HG03175 (cell line): ENCODE measurements around the gene RAVER1.

Experiments used
- ATAC-seq: cut with Tn5 transposase; IDR thresholded peaks from one replicate; pipeline ENCODE4 v1.9.1; 2021; ENCODE audit warnings: mild to moderate bottlenecking, moderate library complexity; ENCODE audit not compliant: unreplicated experiment

The RAVER1 gene

GRCh38 chr19:10318807-10319682, 14.3 kb downstream of the RAVER1 start:
- no peak for ATAC-seq

GRCh38 chr19:10317857-10318462, 15.4 kb downstream of the RAVER1 start:
- ATAC-seq = no peak

- no peak for ATAC-seq
Observed at GRCh38 chr19:10317045-10317856, 16.1 kb downstream of the RAVER1 start.

DNA sequence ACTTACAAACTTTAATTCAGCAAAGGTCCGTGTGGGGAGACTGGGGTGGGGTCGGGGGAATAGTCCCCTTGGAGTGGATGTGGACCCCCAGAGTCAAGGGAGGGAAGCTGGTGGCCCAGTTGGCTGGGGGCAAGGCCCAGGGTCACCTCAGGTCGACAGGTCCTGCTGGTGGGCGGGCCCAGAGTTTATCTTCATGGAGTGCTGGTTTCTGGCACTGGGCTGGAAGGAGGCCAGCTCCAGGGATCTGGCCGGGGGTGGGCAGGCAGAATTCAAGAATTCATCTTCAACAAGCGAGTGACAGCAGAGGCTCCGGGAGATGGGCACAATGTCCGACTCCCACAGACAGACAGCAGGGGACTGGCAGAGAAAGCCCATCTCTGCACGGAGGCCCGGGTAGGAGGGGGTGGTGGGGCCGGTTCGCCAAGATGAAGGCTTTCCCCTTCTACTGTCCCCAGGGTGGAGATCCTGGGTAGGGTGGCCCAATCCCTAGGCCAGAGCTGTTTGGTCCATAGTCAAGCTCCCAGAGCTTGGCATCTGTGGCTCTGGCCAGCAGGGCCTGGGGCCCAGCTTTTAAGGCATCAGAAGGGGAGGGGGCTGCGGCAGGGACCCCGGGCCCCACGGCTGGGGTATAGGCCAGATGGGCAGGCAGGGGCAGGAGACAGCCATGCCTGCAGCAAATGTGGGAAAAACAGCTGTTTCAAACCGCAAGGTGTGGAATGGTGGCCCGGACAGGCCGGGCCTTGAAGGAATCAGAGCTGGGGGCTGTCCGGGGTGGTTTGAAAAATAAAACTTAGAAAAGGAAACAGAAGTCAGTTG, 16.9 kb downstream of the RAVER1 start:
- ATAC-seq = no peak

DNA sequence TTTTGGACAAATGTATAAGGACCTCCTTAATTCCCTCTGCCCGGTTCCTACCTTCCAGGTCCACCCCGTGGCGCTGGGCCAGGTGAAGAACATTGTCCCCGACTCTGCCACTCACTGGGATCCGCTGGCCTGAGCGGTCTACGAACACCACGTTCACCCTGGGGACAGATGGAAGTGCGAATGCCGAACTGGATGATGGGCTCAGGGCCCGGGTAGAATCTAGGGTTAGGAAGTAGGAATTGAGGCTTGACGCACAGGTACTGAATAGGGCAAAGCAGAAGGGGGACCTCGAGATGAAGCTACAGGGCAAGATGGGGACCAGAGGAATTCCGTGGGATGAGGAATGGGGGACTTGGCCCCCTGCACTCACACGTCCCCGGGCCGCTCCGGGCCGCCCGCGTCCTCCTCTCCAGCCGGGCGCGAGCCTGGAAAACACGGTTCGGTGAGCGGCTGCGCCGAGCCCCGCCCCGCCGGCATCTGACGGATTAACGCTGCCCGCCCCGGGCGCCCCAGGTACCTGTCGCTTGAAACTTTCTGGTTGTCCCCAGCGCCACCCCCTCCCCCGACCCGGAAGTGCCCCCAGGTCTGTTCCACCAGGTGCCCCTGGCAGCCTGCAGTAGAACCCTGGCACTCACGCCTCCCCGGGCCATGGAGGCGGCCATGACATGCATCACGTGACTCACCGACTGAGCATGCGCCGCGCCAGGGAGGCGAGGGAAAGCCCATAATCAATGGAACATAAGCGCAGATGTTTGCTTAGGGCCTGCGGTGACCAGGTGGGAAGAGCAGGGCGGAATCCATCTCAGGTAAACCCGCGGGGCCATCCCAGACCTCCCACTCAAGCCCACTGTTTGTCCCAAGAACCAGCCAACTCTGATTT, 17.8 kb downstream of the RAVER1 start, which contains the start of gene FDX2:
Gene FDX2, minus strand, starts transcription at position 681 of the 880 bp plus-strand sequence. Its CDS starts 19 bp downstream, at position 662.
- ATAC-seq = peak; percentile 77

DNA sequence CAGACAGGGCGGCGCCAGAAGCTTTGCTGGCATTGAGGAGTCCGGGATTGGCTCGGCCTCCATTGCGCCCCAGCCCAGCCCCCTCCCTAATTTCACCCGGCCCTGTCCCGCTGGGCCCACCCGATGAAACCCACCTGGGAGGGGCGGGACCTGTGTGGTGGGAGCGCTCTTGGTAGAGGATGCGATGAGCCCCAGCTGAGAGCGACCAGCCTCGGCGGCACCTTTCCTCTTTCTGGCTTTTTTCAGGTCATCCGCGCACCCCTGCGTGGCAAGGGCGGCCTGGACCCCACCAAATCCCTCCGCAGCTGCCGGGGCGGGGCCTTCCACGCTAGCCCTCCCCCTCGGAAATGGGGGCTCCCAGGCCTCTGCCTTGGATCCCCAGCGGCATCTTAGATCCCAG, 23.9 kb downstream of the RAVER1 start, which contains the start of gene ZGLP1:
Gene ZGLP1, minus strand, starts transcription at position 393 of the 400 bp plus-strand sequence.
- no peak for ATAC-seq

- no peak for ATAC-seq
Observed at GRCh38 chr19:10306327-10306726, 27.0 kb downstream of the RAVER1 start.

GRCh38 chr19:10305139-10305806, 28.1 kb downstream of the RAVER1 start:
- ATAC-seq = no peak

GRCh38 chr19:10299545-10300458, 33.5 kb downstream of the RAVER1 start:
- no peak for ATAC-seq

DNA sequence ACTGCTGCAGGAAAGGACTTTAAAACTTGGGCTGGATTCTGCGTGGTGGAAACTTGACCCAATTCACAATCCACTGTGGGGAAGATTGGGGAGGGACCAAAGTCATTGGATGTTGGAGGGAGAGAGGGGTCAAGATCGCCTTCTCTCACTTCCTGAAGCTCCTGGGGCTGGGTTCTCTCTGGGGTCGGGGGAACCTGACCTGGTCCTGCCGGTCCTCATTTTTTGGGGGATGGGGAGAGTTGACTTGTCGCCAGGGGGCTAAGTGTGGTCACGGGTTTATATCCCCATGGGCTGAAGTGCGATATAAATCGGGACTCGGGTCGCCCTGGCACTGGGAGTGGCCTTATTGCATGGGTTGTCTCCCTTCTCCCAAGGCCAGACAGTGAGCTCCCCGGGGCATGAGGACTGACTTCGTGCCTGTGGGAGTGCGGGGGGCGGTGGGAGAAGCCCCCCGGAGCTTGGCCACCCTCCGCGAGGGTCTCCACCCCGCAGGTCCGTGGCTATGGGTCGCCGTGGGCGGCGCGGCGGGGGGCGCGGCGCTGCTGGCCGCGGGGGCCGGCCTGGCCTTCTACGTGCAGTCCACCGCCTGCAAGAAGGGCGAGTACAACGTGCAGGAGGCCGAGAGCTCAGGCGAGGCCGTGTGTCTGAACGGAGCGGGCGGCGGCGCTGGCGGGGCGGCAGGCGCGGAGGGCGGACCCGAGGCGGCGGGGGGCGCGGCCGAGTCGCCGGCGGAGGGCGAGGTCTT, 37.3 kb downstream of the RAVER1 start:
- no peak for ATAC-seq

DNA sequence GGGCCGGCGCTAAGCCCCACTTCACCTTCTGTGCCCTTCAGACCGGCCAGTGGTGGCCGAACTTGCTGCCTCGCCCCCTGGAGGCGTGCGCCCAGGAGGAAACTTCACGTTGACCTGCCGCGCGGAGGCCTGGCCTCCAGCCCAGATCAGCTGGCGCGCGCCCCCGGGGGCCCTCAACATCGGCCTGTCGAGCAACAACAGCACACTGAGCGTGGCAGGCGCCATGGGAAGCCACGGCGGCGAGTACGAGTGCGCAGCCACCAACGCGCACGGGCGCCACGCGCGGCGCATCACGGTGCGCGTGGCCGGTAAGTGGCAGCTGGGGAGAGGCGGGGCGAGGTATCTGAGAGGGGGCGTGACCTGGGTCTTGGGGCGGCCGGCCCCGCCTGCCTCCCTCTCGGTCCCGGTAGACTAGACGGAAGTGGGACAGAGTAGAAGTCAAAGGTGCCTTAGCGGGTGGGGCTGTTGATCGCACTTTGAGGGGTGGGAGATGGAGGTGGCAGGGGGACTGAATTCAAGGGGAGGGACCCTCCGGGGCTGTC, 38.0 kb downstream of the RAVER1 start:
- no peak for ATAC-seq

DNA sequence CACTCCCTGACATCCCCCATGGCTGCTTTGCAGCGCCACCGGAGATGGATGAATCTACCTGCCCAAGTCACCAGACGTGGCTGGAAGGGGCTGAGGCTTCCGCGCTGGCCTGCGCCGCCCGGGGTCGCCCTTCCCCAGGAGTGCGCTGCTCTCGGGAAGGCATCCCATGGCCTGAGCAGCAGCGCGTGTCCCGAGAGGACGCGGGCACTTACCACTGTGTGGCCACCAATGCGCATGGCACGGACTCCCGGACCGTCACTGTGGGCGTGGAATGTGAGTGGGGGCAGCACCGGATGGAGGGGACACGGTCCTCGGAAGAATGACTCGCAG, 39.0 kb downstream of the RAVER1 start:
- no peak for ATAC-seq

DNA sequence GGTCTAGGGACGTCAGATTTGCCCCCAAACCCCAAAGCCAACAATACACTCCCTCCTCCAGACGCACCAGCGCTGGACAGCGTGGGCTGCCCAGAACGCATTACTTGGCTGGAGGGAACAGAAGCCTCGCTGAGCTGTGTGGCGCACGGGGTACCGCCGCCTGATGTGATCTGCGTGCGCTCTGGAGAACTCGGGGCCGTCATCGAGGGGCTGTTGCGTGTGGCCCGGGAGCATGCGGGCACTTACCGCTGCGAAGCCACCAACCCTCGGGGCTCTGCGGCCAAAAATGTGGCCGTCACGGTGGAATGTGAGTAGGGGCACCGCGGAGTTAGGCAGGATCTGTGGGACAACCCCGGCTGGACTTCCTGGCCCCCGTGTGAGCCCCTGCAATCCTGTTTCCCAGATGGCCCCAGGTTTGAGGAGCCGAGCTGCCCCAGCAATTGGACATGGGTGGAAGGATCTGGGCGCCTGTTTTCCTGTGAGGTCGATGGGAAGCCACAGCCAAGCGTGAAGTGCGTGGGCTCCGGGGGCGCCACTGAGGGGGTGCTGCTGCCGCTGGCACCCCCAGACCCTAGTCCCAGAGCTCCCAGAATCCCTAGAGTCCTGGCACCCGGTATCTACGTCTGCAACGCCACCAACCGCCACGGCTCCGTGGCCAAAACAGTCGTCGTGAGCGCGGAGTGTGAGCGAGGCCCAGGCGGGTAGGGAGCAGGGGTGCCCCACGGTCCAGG, 39.5 kb downstream of the RAVER1 start:
- ATAC-seq = no peak

- no peak for ATAC-seq
Observed at GRCh38 chr19:10292789-10293636, 40.3 kb downstream of the RAVER1 start.

- no peak for ATAC-seq
Observed at GRCh38 chr19:10292206-10292788, 41.0 kb downstream of the RAVER1 start.
